Smooth muscle cell (in vitro differentiated cells): ENCODE measurements around the gene DIRAS1. TPM values are rescaled to one million over a fixed set of nuclear protein-coding genes. Genes with fewer than 3 reads are reported as not detected.

ENCODE experiments used
- DNase-seq: peaks from one replicate; lab custom pipeline; 2025; ENCODE audit not compliant: unreplicated experiment; lab: John Stamatoyannopoulos, UW
- H2AFZ ChIP-seq: fragments of 200-600 bp; sonication (generic); 2 replicates; pipeline ENCODE4 v1.6.0; 2016; ENCODE audit warnings: antibody characterized with exemption, low read depth, mild to moderate bottlenecking
- H3F3A ChIP-seq: fragments of 200-600 bp; sonication (generic); 2 replicates; pipeline ENCODE4 v1.6.0; 2017; ENCODE audit warnings: antibody characterized with exemption, low read depth
- H3K27ac ChIP-seq: fragments of 200-600 bp; sonication (generic); 2 replicates; pipeline ENCODE4 v1.5.1; 2016; ENCODE audit warnings: low read depth, mild to moderate bottlenecking
- H3K27me3 ChIP-seq: fragments of 200-600 bp; sonication (generic); 2 replicates; pipeline ENCODE4 v1.6.1; 2016; ENCODE audit warnings: low read depth, mild to moderate bottlenecking
- H3K36me3 ChIP-seq: fragments of 200-600 bp; sonication (generic); 2 replicates; pipeline ENCODE4 v1.5.1; 2016; ENCODE audit warnings: low read depth
- H3K4me1 ChIP-seq: fragments of 200-600 bp; sonication (generic); 2 replicates; pipeline ENCODE4 v1.5.1; 2016; ENCODE audit warnings: low read depth
- H3K4me2 ChIP-seq: fragments of 200-600 bp; sonication (generic); 2 replicates; pipeline ENCODE4 v1.6.0; 2016; ENCODE audit warnings: mild to moderate bottlenecking
- H3K4me3 ChIP-seq: fragments of 200-600 bp; sonication (generic); 2 replicates; pipeline ENCODE4 v1.5.1; 2016; ENCODE audit warnings: mild to moderate bottlenecking
- H3K79me2 ChIP-seq: fragments of 200-600 bp; sonication (generic); 2 replicates; pipeline ENCODE4 v1.6.0; 2016; ENCODE audit warnings: low read depth, mild to moderate bottlenecking
- H3K9ac ChIP-seq: fragments of 200-600 bp; sonication (generic); 2 replicates; pipeline ENCODE4 v1.6.0; 2016; ENCODE audit warnings: low read depth
- H3K9me3 ChIP-seq: fragments of 200-600 bp; sonication (generic); replicated peaks from 2 replicates; pipeline ENCODE4 v1.5.1; 2016; ENCODE audit warnings: low read depth
- H4K20me1 ChIP-seq: fragments of 200-600 bp; sonication (generic); 2 replicates; pipeline ENCODE4 v1.6.0; 2016; ENCODE audit warnings: low read depth
- CTCF ChIP-seq: fragments of 200-600 bp; sonication (generic); IDR thresholded peaks from 2 replicates; pipeline ENCODE4 v1.5.1; 2017; ENCODE audit warnings: borderline replicate concordance, mild to moderate bottlenecking, antibody characterized with exemption; ENCODE audit not compliant: insufficient read depth, poor library complexity, severe bottlenecking
- WGBS: methylation state at CpG from one replicate; pipeline ENCODE4 v1.1.7; 2016; ENCODE audit warnings: low lambda C conversion rate; 5-methylcytosine and 5-hydroxymethylcytosine counted together
- polyA plus RNA-seq: library from polyadenylated mRNA; unstranded; fragments of >200 nt; fragmentation: Nextera tagmentation; extraction: Ambion mirVana; gene quantifications from 2 replicates; pipeline ENCODE4 v1.2.1, GENCODE V29; 2016
- total RNA-seq: library from RNA; depleted of rRNA; stranded (reverse); fragments of >200 nt; gene quantifications from 2 replicates; pipeline ENCODE4 v1.2.3, GENCODE V29; 2014

DIRAS1 gene
- total and polyA plus RNA-seq, 2 experiments from 2014 or later: 6.7 to 7.2 TPM

DNA sequence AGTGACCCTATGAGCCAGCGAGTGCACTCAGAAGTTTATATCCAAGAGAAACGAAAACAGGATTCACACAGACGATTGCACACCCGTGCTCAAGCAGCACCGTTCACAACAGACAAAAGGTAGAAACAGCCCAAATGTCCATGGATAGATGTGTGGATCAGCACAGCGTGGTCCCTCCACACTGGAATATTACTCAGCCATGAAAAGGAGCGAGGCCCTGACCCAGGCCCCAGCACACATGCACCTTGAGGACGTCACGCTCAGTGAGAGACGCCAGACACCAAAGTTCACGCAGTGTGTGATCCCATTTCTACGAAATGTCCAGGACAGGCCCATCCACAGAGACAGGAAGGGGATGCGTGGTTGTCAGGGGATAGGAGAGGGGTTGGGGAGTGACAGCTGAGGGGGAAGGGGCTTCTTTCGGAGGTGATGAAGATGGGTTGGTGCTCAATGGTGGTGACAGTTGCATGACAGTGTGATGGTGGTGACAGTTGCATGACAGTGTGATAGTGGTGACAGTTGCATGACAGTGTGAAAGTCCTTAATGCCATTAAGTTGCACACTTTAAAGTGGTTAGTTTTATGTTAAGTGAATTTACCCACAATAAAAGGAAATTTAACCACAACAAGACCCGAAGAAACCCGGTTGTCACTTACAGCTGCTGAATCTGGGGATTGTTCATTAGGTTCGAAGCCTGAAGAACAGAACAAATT lies 37.6 kb upstream of the DIRAS1 start:
- Histone ChIP-seq H2AFZ (no peak overlapping the region), H3K9me3 (no peaks in the 10 kb centered on the region), H4K20me1 (peaks cover 6% of the 10 kb centered on the region), H3K36me3 (no peaks in the 10 kb centered on the region), H3K4me2 (no peak overlapping the region), H3K4me1 (no peaks in the 10 kb centered on the region), H3F3A (no peaks in the 10 kb centered on the region), H3K79me2 (no peaks in the 10 kb centered on the region), H3K27ac (no peak overlapping the region), H3K9ac (no peak overlapping the region), H3K4me3 (no peak overlapping the region), H3K27me3 (no peaks in the 10 kb centered on the region)
- DNase-seq: no peak
- no peak for TF ChIP-seq CTCF
- WGBS: 98% methylated on average over 17 of the region's 17 CpGs

DNA sequence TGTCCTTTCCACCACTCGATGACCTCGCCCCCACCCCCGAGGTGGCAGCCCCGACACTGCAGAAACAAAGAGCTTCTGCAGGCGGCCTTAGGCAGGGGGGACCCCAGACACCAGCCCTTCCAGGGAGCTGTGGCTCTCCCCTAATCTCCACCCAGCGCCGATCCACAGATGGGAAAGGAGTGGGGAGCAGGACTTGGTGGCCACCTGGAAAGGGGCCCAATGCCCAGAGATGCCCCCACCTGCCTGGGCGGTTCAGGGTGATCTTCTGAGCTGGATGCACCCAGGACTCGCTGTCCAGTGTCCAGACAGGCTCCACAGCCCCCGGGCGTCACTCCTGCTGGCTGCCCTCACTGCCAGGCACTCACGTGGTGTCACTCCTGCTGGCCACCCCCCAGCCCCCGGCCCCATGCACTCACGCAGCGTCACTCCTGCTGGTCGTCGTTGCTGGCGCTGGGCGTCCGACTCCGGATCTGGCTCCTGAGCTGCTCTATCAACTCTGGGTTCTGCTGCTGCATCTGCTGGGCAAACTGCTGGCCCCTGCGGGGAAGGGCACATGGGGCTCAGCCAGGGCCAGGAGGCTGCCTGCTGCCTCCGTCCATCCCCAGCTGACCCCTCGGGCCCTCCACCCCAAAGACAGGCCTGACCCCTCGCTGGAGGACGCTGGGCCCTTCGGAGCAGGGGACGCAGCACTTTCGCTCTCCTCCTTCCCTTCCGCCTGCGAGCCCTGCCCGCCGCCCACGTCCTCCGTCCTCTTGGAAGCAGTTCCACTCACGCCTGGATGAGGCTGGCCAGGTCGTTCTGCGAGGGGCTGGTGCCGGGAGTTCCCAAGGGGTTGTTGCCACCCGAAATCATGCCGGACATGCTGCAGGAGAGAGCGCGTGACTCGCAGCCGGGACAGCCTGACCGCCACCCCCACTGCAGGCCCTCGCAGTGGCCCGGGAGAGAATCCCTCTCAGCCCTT lies 36.0 kb upstream of the DIRAS1 start:
- Histone ChIP-seq H3K27me3 (no peaks in the 10 kb centered on the region), H2AFZ (no peak overlapping the region), H4K20me1 (peaks cover 6% of the 10 kb centered on the region), H3K9me3 (no peaks in the 10 kb centered on the region), H3K36me3 (no peaks in the 10 kb centered on the region), H3K9ac (no peak overlapping the region), H3K4me1 (no peaks in the 10 kb centered on the region), H3K79me2 (no peaks in the 10 kb centered on the region), H3K4me3 (no peak overlapping the region), H3F3A (no peaks in the 10 kb centered on the region), H3K27ac (no peak overlapping the region), H3K4me2 (no peak overlapping the region)
- DNase-seq: no peak
- no peak for TF ChIP-seq CTCF
- 97% methylated on average over 44 of the region's 48 CpGs for WGBS

DNA sequence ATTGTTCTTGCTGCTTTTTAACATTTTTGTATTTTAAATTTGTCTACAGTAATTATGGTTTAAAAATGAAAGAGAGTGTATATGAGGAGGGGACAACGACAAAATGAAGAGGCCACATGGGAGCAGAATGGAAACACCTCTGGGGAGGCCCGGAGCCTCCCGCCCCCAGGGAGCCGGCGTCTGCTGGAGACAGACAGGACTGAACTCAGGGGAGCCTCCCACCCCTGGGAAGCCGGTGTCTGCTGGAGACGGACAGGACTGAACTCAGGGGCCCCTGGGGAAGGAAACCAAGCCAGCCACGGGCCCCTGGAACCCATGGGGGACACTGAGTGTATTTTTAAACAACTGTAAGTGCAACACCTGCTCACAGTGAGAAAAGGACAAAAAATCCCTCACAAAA lies 35.3 kb upstream of the DIRAS1 start:
- Histone ChIP-seq H3K4me3 (no peak overlapping the region), H3K27me3 (no peaks in the 10 kb centered on the region), H3K36me3 (no peaks in the 10 kb centered on the region), H4K20me1 (peaks cover 6% of the 10 kb centered on the region), H3K79me2 (no peaks in the 10 kb centered on the region), H3F3A (no peaks in the 10 kb centered on the region), H3K9ac (no peak overlapping the region), H3K4me1 (no peaks in the 10 kb centered on the region), H3K4me2 (no peak overlapping the region), H2AFZ (no peak overlapping the region), H3K9me3 (no peaks in the 10 kb centered on the region), H3K27ac (no peak overlapping the region)
- no peak for DNase-seq
- TF ChIP-seq CTCF: no peak
- over 99% methylated on average over 8 of the region's 8 CpGs for WGBS
